ENCODE results near the gene SGMS2.
A peak's percentile ranks its signal among the peaks of the same experiment; 100 is the strongest.
"Not testable (repeated sequence)": the region's sequence is repeated elsewhere in the genome, so short reads cannot be mapped to it uniquely, and the experiment has no call there.

SGMS2 gene

GRCh38 chr4:107913283-107913899 is 88.7 kb downstream of the SGMS2 start:
- peak; percentile 64 for DNase-seq (ENCODE audit: low spot score)

DNA sequence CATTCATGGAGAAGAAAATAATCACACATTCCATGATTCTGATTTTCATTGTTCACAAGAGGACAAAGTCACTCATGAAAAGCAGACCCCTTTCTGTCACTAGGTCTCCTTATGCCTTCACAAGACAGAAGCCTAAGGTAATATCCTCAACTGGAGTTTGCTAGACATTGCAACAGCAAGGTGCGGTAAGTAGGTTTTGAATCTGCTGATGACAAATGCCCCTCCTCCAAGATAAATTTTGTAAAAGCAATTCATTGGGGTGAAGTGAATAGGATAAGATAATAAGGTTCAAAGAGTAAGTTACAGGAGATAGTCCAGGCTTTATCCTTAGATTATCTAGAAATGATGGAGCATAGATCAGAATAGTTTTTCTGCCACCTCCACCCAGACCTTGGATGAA is 90.5 kb downstream of the SGMS2 start:
- DNase-seq (ENCODE audit: low spot score): no peak

GRCh38 chr4:107916623-107917022 is 91.9 kb downstream of the SGMS2 start:
- DNase-seq (ENCODE audit: low spot score): no peak

- DNase-seq (ENCODE audit: low spot score): no peak
Measured at GRCh38 chr4:107917500-107917899, 92.8 kb downstream of the SGMS2 start.

DNA sequence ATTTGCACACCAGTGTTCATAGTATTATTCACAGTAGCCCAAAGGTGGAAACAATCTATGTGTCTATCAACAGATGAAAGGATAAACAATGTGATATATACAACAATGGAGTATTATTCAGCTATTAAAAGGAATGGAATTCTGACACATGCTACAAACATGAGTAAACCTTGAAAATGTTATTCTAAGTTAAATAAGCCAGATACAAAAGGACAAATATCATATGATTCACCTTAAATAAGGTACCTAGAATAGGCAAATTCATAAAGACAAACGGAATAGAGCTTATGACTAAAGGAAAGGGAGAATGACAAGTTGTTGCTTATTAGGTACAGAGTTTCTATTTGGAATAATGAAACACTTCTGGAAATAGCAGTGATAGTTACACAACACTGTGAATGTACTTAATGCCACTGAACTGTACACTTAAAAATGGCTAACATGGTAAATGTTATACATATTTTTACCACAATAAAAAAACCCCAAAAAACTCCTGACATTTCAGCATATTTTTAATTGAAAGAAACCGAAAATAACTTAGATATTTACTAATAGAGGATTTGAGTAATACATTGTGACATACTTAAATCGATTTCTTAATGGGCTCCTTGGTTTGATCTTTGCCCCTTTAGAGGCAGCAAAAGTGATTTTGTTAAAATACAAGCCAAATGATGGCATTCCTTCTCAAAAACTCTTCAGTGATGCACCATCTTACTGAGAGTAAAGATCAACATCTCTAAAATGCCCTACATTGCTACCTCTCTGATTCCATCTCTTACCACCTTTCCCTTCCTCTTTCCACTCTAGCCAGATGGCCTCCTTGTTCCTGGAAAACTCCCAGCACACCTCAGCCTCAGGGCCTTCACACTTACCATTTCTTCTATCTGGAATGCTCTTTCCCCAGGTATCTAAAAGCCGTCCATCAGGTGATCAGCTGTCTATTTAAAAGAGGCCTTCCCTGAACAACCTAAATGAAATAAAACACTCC is 98.0 kb downstream of the SGMS2 start:
- no peak for DNase-seq (ENCODE audit: low spot score)

DNA sequence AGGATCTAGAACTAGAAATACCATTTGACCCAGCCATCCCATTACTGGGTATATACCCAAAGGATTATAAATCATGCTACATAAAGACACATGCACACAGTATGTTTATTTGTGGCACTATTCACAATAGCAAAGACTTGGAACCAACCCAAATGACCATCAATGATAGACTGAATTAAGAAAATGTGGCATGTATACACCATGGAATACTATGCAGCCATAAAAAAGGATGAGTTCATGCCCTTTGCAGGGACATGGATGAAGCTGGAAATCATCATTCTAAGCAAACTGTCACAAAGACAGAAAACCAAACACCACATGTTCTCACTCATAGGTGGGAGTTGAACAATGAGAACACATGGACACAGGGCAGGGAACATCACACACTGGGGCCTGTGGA is 101.0 kb downstream of the SGMS2 start:
- DNase-seq (ENCODE audit: low spot score): not testable (repeated sequence)

DNA sequence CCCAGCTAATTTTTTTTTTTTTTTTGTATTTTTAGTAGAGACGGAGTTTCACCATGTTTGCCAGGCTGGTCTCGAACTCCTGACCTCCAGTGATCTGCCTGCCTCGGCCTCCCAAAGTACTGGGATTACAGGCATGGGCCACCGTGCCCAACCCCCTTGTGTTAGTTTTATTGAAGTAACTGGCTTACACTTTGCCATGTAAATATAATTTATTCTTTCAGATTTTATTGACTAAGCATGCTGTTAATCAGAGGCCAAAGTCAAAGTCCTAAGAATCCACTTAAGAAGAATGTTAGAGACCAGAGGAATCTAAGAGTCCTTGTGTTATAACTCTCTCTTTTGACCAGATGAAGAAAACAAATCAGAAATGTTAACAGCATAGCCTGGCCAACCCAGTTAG is 102.1 kb downstream of the SGMS2 start:
- not testable (repeated sequence) for DNase-seq (ENCODE audit: low spot score)

- DNase-seq (ENCODE audit: low spot score): peak; percentile 75
Measured at GRCh38 chr4:107930821-107931774, 106.4 kb downstream of the SGMS2 start, which contains the start of gene CYP2U1. TSS of gene CYP2U1 (plus strand) at chr4:107931549. CDS start at chr4:107931644, 95 bp downstream.

DNA sequence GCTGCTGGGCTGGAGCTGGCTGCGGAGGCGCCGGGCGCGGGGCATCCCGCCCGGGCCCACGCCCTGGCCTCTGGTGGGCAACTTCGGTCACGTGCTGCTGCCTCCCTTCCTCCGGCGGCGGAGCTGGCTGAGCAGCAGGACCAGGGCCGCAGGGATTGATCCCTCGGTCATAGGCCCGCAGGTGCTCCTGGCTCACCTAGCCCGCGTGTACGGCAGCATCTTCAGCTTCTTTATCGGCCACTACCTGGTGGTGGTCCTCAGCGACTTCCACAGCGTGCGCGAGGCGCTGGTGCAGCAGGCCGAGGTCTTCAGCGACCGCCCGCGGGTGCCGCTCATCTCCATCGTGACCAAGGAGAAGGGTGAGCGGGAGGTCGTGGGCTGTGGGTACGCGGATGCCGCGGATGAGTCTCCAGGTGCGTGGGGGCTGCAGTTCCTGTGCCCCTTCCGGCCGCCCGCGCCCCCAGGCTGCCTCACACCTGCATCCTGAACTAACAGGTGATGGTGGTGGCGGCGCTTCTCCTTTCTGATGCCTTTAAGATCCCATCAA is 107.1 kb downstream of the SGMS2 start:
- DNase-seq (ENCODE audit: low spot score): peak; percentile 4

DNA sequence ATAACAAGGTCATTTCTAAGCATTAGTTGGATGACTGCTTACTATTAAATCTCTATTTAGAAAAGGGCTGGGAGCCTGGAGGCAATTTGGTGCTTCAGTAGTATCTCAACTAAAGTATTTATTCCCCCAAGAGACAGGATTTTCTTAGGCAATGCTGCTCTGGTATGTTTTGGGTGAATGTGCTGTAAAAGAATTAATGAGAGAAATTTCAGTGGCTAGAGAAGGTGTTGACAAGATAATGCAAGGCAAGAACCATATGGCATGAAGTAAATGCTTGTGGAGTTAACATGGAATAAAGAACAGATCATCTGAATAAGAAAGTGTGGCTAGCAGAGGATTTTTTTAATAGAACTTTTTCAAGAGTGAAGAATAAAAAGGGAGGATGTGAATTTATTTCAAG is 110.5 kb downstream of the SGMS2 start:
- DNase-seq (ENCODE audit: low spot score): no peak

GRCh38 chr4:107937040-107937439 is 112.3 kb downstream of the SGMS2 start:
- DNase-seq (ENCODE audit: low spot score): no peak

DNA sequence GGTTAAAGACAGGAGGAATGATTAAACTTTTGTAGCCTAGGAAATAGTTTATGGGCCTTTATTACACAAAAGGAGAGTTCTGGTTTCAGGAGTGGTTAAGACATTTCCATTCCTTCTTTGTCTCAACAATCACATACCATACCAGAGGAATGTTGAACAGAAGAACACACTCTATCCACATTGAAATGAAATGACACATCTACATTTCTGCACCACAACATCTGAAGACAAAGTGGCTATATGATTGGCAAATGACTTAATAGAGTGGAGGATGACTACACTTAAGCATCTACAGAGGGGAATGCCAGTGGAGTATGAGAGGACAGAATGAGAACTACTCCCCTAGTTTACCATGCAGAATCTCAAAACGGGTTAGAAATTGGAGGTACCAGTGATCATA is 114.6 kb downstream of the SGMS2 start:
- DNase-seq (ENCODE audit: low spot score): no peak

GRCh38 chr4:107945809-107946208 is 121.1 kb downstream of the SGMS2 start:
- no peak for DNase-seq (ENCODE audit: low spot score)

DNA sequence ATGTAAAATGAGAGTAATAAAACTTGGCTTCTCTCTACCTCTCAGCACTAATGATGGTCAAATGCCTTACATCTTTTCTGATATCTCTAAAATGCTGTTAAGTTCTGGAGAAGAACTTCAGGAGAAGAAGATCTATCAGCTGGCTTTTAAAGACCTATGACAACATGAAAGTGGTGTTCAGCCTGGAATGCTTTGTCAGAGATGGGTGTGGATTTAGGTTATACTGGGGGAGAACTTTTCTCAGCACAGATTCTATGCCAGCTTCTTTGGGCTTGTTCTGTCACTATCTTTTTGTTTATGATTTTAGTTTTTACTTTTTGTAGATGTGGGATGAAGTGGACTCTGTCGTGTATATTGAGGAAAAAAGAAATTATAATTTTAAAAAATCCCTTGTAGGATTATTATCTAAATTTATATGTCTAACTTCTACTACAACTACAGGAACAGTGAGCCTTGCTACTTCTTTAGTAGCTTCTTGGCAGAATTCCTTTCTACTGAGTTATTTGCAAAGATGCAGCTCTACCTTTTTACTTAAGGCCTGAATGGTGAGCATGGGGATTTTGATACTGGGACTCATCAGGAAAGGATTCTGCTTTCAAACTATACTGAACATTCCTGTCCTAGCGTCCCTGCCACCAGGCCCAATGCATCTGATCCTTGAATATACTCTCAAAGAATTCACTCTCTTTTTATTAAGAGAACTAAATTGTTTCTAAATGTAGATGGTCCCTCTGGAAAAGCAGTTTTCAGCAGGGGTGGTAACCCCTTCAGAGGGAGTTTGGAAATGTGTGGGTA is 126.2 kb downstream of the SGMS2 start:
- no peak for DNase-seq (ENCODE audit: low spot score)

DNA sequence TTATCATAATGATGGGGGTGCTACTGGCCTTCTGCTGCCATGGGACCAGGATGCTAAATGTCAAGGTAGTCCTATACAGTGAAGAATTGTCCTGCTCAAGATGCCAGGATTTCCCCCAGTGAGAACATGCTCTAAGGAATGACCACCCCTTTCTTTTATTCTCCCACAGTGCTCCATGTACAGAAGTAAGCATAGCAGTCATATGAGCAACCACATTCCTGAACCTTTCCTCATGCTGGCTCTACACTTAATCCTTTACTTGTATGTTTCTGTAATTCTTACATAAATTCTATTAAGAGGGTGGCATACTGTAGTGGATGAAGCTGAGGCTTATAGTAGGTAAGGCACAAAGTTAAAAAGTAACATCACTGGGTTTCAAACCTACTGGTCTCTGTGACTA is 126.8 kb downstream of the SGMS2 start:
- no peak for DNase-seq (ENCODE audit: low spot score)

DNA sequence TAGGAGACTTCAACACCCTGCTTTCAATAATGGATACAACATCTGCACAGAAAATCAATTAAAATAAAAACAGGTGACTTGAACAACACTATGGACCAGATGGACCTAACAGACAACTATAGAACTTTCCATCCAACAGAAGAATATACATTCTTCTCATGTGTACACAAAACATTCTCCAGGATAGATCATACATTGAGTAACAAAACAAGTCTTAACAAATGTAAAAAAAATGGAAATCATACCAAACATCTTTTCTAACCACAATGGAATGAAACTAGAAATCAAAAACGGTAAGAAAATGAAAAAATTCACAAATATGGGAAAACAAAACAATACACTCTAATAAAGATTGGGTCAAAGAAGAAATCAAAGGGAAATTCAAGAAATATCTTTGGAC is 131.3 kb downstream of the SGMS2 start:
- no peak for DNase-seq (ENCODE audit: low spot score)
